Measurements from ENCODE around the gene TKTL1.

DNA sequence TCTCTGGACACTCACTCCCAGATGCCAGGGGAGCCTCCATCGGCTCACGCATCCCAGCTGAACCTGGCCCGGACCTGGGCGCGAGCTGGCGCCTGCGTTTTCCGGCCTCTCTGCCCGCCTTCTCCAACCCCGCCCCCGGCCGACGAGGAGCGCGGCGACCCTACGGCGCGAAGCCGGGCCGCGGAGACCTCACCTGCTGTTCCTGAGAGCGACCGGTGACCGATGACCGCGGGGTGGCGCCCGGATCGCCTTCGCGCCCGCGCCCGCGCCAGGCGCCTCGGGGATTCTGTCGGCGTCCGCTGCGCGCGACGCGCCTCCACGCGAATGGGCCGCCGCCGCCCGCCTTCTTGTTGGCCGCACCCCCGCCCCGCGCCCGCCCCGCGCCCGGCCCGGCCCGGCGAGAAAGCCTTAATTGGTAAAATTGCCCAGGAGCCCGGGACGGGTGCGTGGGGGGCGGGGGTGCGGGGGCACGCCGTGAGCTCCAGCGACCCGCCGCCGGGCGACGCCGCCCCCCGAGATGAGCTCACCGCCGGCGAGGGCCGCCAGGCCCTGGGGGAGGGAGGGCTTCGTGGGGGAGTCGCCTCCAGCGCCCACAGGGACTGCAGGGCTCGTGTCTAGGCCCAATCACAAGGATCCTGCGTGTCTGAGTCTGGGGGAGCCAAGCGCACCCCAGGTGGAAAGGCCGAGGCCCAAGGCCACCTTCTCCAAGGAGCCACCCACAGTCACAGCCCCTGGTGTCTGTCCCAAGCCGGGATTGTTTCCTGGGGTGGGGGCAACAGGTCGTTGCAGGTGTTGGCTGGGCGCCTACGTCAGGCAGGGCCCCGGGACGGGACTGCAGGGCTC, 78.9 kb downstream of the TKTL1 start, which contains the start of gene FLNA:
- TF ChIP-seq ZFX (IDR thresholded peaks at IDR 0.05) = peak; percentile 31; the same call in 1 of the 2 replicates
- TF ChIP-seq, protein P1, sequence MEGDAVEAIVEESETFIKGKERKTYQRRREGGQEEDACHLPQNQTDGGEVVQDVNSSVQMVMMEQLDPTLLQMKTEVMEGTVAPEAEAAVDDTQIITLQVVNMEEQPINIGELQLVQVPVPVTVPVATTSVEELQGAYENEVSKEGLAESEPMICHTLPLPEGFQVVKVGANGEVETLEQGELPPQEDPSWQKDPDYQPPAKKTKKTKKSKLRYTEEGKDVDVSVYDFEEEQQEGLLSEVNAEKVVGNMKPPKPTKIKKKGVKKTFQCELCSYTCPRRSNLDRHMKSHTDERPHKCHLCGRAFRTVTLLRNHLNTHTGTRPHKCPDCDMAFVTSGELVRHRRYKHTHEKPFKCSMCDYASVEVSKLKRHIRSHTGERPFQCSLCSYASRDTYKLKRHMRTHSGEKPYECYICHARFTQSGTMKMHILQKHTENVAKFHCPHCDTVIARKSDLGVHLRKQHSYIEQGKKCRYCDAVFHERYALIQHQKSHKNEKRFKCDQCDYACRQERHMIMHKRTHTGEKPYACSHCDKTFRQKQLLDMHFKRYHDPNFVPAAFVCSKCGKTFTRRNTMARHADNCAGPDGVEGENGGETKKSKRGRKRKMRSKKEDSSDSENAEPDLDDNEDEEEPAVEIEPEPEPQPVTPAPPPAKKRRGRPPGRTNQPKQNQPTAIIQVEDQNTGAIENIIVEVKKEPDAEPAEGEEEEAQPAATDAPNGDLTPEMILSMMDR (conservative IDR thresholded peaks at IDR 0.05) = no peak
